Lower lobe of right lung (tissue), 2 donors: ENCODE data around the gene PRR14. TPM values are rescaled to one million over a fixed set of nuclear protein-coding genes. Genes with fewer than 3 reads are reported as not detected.
"Not testable (repeated sequence)": the region's sequence is repeated elsewhere in the genome, so short reads cannot be mapped to it uniquely, and the experiment has no call there.

Experiments
- ATAC-seq, 2 donors: fragments of 200-7000 bp; cut with Tn5 transposase; one replicate each; pipeline ENCODE4 v1.9.1; 2020 to 2022; ENCODE audit warnings: mild to moderate bottlenecking in 2 of 2, moderate library complexity in 2 of 2
- DNase-seq: peaks from one replicate; pipeline ENCODE4 v3.0.0-alpha.2; 2020
- H3K27ac ChIP-seq: fragments of 200-600 bp; one replicate; pipeline ENCODE4 v1.8.0; 2022
- H3K27me3 ChIP-seq: fragments of 200-600 bp; one replicate; pipeline ENCODE4 v1.8.0; 2022; ENCODE audit warnings: low read depth
- H3K36me3 ChIP-seq: fragments of 200-600 bp; one replicate; pipeline ENCODE4 v1.8.0; 2022; ENCODE audit warnings: mild to moderate bottlenecking
- H3K4me1 ChIP-seq: fragments of 200-600 bp; one replicate; pipeline ENCODE4 v1.8.0; 2022
- H3K4me3 ChIP-seq: fragments of 200-600 bp; one replicate; pipeline ENCODE4 v1.8.0; 2022; ENCODE audit warnings: mild to moderate bottlenecking
- H3K9me3 ChIP-seq: fragments of 200-600 bp; one replicate; pipeline ENCODE4 v1.8.0; 2022
- CTCF ChIP-seq: fragments of 200-600 bp; IDR thresholded peaks from one replicate; pipeline ENCODE4 v1.8.0; 2022; ENCODE audit warnings: antibody characterized with exemption, mild to moderate bottlenecking
- intact Hi-C: fragments of 100-400 bp; cut with DNase I; formaldehyde crosslinking; loops from one replicate; pipeline ENCODE4 v1.11.0; 2022
- total RNA-seq: library from RNA; stranded (reverse); fragmentation: NEBNext Ultra II Directional; extraction: Animal tissue kit (Norgen Biotek cat#: 25700); gene quantifications from one replicate; pipeline ENCODE4 v1.2.1, GENCODE V29; 2021
- donor health status: DM: no; HTN: yes; CAD: no; lungs with severe emphysema.

Gene PRR14
- total RNA-seq, 1 donor from 2014 or later: 46.3 TPM

GRCh38 chr16:30623536-30624283, 27.1 kb upstream of the PRR14 start:
- Histone ChIP-seq H3K4me1 (peaks cover 4% of the 10 kb centered on the region), H3K4me3 (no peak overlapping the region)
- ATAC-seq: no peak

GRCh38 chr16:30626236-30626635, 24.5 kb upstream of the PRR14 start:
- intact Hi-C loops: no loop called here
- TF ChIP-seq CTCF: no peak
- Histone ChIP-seq H3K4me3 (no peak overlapping the region), H3K27me3 (no peaks in the 10 kb centered on the region), H3K9me3 (no peaks in the 10 kb centered on the region), H3K36me3 (no peaks in the 10 kb centered on the region), H3K27ac (no peak overlapping the region), H3K4me1 (peaks cover 4% of the 10 kb centered on the region)
- ATAC-seq (no peak), DNase-seq (no peak)

More at GRCh38 chr16:30623536-30624283, 27.1 kb upstream of the PRR14 start:
- intact Hi-C loops: no loop called here
- no peaks in the 10 kb centered on the region for H3K27me3 ChIP-seq
- DNase-seq: no peak
- H3K36me3 ChIP-seq: no peaks in the 10 kb centered on the region
- TF ChIP-seq CTCF: no peak
- no peaks in the 10 kb centered on the region for H3K9me3 ChIP-seq
- no peak overlapping the region for H3K27ac ChIP-seq

DNA sequence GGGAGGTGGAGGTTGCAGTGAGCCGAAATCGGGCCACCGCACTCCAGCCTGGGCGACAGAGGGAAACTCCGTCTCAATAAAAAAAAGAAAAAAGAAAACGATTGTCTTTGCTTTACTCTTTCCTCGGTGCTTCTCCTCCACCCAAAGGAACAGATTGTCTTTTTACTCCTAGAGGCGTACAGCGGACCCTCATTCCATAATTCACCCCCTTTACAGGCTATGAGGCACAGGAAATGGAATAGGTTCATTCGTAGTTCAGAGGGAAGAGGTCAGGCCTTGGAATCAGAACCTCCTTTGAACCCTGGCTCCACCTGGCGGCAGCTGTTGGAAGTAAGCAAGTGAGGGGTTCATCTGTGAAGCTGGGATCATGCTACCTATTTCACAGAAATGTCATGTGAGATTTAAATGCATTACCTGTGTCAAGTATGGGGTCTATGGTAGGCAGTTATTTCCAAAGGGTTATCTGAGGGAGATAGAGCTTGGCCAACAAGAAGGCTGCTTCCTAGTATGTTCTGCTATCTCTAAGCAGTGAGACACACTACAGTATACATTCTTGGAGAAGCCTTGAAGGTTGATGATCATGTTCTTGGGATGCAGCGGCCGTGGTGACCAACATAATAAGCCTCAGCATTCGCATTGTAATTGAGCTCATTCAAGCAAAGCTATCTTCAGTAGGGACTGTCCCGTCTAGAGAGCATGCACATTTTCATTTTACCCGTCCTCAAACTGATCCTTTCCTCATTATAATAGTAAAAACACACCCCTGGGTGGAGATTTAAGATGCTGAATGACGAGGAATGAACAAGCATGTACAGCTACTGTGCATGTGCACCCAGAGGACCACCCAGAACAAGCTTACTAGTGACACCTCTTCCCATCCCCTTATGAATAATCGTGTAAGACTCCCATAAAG, 21.9 kb upstream of the PRR14 start:
- H3K9me3 ChIP-seq: no peaks in the 10 kb centered on the region
- peak; percentile 90 to 92 for ATAC-seq
- no peaks in the 10 kb centered on the region for H3K36me3 ChIP-seq
- peak overlapping the region; percentile 5 for H3K4me3 ChIP-seq
- intact Hi-C loops: no loop called here
- H3K27me3 ChIP-seq: no peaks in the 10 kb centered on the region
- peak; percentile 87 for DNase-seq
- TF ChIP-seq CTCF: peak; percentile 91
- H3K4me1 ChIP-seq: peaks cover 10% of the 10 kb centered on the region
- peak overlapping the region; percentile 4 for H3K27ac ChIP-seq

GRCh38 chr16:30632454-30632853, 18.3 kb upstream of the PRR14 start:
- intact Hi-C loops, H3K36me3 ChIP-seq, H3K4me3 ChIP-seq, H3K27ac ChIP-seq, ATAC-seq, DNase-seq, H3K9me3 ChIP-seq, H3K27me3 ChIP-seq: not testable (repeated sequence)
- peaks cover 18% of the 10 kb centered on the region for H3K4me1 ChIP-seq

GRCh38 chr16:30633526-30633925, 17.2 kb upstream of the PRR14 start:
- H3K9me3 ChIP-seq: no peaks in the 10 kb centered on the region
- H3K4me1 ChIP-seq: peaks cover 15% of the 10 kb centered on the region
- no peaks in the 10 kb centered on the region for H3K36me3 ChIP-seq
- no peak for TF ChIP-seq CTCF
- peak overlapping the region; percentile 92 for H3K27ac ChIP-seq
- H3K27me3 ChIP-seq: no peaks in the 10 kb centered on the region
- no peak for DNase-seq
- H3K4me3 ChIP-seq: peak overlapping the region; percentile 74
- ATAC-seq: no peak
- intact Hi-C loops: no loop called here
